NCI-H1105 (cell line): Measurements from ENCODE around the gene SLC15A5.

Source experiments
- DNase-seq: peaks from one replicate; lab custom pipeline; 2025; lab: John Stamatoyannopoulos, UW

The SLC15A5 gene

GRCh38 chr12:16175840-16176239 lies 101.6 kb downstream of the SLC15A5 start:
- DNase-seq: no peak

GRCh38 chr12:16174282-16174681 lies 103.2 kb downstream of the SLC15A5 start:
- DNase-seq: no peak

GRCh38 chr12:16171348-16171747 lies 106.1 kb downstream of the SLC15A5 start:
- DNase-seq: no peak

- DNase-seq: no peak
These were observed 109.4 kb downstream of the SLC15A5 start for GRCh38 chr12:16168078-16168477.

GRCh38 chr12:16166563-16167470 lies 110.7 kb downstream of the SLC15A5 start:
- no peak for DNase-seq

GRCh38 chr12:16165506-16165905 lies 112.0 kb downstream of the SLC15A5 start:
- DNase-seq: peak; percentile 39

GRCh38 chr12:16163901-16164300 lies 113.6 kb downstream of the SLC15A5 start:
- DNase-seq: no peak

GRCh38 chr12:16163146-16163545 lies 114.3 kb downstream of the SLC15A5 start:
- DNase-seq: no peak

GRCh38 chr12:16159571-16159970 lies 117.9 kb downstream of the SLC15A5 start:
- no peak for DNase-seq

- DNase-seq: no peak
These were observed 119.4 kb downstream of the SLC15A5 start for GRCh38 chr12:16158050-16158449.

- no peak for DNase-seq
These were observed 121.5 kb downstream of the SLC15A5 start for GRCh38 chr12:16155938-16156337.

GRCh38 chr12:16154990-16155389 lies 122.5 kb downstream of the SLC15A5 start:
- no peak for DNase-seq

- DNase-seq: no peak
These were observed 124.4 kb downstream of the SLC15A5 start for GRCh38 chr12:16152885-16153673.

- DNase-seq: no peak
These were observed 127.2 kb downstream of the SLC15A5 start for GRCh38 chr12:16150276-16150675.

GRCh38 chr12:16148938-16149337 lies 128.5 kb downstream of the SLC15A5 start:
- DNase-seq: no peak
